NCI-H524 (cell line): ENCODE measurements around the gene BICC1.

Source experiments
- DNase-seq, 2 experiments: peaks; one replicate each; lab custom pipeline; 2025; lab: John Stamatoyannopoulos, UW

BICC1 gene, protein sequence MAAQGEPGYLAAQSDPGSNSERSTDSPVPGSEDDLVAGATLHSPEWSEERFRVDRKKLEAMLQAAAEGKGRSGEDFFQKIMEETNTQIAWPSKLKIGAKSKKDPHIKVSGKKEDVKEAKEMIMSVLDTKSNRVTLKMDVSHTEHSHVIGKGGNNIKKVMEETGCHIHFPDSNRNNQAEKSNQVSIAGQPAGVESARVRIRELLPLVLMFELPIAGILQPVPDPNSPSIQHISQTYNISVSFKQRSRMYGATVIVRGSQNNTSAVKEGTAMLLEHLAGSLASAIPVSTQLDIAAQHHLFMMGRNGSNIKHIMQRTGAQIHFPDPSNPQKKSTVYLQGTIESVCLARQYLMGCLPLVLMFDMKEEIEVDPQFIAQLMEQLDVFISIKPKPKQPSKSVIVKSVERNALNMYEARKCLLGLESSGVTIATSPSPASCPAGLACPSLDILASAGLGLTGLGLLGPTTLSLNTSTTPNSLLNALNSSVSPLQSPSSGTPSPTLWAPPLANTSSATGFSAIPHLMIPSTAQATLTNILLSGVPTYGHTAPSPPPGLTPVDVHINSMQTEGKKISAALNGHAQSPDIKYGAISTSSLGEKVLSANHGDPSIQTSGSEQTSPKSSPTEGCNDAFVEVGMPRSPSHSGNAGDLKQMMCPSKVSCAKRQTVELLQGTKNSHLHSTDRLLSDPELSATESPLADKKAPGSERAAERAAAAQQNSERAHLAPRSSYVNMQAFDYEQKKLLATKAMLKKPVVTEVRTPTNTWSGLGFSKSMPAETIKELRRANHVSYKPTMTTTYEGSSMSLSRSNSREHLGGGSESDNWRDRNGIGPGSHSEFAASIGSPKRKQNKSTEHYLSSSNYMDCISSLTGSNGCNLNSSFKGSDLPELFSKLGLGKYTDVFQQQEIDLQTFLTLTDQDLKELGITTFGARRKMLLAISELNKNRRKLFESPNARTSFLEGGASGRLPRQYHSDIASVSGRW

GRCh38 chr10:58512491-58513187 is at the start of gene BICC1:
TSS of gene BICC1 (plus strand) at chr10:58512872. CDS start at chr10:58513144, 272 bp downstream.
- peak; percentile 7 to 48 for DNase-seq

GRCh38 chr10:58464956-58465355 is 47.7 kb upstream of the BICC1 start:
- DNase-seq, result no peak

GRCh38 chr10:58465629-58466028 is 47.0 kb upstream of the BICC1 start:
- no peak for DNase-seq

DNA sequence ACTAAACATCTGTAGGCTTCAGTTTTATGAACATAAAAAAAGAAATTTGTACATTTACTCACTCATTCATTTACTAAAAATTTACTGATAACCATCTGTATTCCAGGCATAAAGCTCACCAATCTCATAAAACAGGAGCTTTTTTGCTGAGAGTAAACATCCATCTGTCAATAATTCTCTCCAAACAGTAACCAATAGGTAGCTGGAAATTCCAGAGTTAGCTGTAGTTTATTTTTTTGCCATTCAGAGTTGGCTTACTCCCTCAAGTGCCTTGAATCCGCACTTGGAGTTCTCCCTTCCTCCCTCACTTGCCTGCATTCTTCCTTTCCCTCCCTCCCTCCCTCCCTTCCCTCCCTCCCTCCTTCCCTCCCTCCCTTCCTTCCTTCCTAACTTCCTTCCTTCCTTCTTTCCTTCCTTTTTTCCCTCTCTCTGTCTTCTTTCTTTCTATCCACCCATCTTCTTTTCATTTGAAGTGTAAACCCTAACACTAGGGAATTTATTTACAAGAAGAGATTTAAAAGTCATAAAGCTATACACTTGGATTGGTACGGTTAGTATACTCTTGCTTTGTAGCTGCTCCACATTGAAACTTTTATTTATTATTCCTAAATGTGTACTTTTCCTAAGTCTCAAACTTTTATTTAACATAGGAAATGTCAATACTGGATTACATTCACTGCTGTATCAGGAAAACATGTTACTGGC is 44.6 kb upstream of the BICC1 start:
- DNase-seq, result no peak

- no peak for DNase-seq
Measured at GRCh38 chr10:58473976-58474375, 38.7 kb upstream of the BICC1 start.

- DNase-seq, result no peak
Measured at GRCh38 chr10:58475322-58476277, 37.1 kb upstream of the BICC1 start.

GRCh38 chr10:58477122-58477521 is 35.5 kb upstream of the BICC1 start:
- no peak for DNase-seq

DNA sequence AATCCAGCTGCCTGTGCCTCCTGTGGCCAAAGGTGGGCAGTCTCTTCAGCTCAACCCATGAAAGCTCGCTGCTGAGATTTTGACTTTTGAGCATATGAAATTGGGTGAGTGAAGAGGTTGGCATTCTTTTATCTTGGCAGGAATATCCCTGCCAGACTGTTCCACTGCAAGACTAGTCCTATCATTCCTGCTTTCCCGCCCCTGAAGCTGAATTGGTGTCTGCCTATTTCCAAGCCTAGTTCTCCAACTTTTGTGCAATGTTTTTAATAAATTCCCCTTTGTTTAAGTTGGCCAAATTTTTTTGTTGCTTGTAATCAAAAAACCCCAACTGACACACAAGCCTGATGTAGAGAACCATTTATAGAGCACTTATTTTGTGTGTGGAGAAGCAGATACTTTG is 34.8 kb upstream of the BICC1 start:
- DNase-seq, result no peak

- DNase-seq, result no peak
Measured at GRCh38 chr10:58479045-58479444, 33.6 kb upstream of the BICC1 start.

DNA sequence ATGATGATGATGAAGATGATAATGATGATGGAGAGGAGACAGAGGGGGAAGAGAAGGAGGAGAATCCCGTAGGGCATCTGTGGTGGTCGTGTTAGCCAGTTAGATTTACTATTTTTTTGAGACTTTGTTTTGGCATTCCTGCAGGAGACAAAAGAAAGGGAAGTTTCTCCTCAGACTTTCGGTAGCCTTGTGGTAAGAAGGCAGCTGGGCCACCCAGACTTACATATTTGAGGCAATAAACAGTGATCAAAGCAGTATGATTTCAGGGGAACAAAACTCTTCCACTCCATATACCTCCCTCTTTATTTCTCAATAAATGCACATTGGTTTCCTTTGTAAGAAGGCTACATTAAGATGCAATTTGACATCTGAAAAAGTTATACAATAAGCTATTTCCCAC is 32.4 kb upstream of the BICC1 start:
- DNase-seq, result no peak

DNA sequence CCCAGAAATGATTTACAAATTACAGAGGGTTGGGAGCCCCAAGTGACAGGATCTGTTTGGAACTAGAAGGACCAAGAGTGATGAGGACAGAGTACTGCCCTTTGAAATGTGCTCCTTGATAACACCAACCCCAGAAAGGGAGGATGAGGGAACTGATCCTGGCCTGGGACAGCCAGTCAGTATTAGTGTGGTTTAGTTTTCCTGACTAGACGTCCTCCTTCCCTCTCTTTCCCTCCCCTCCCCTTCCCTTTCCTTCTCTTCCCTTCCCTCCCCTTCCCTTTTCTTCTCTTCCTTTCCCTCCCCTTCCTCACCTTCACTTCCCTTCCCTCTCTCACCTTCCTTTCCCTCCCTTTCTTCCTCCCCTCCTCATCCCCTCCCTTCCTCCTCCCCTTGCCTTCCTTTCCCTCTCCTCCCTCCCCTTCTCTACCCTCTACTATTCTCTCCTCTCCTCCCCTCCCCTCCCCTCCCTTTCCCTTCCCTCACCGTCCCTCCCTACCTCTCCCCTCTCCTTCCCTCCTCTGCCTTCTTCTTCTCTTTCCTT is 31.0 kb upstream of the BICC1 start:
- DNase-seq, result no peak

- DNase-seq, result no peak
Measured at GRCh38 chr10:58486821-58487220, 25.9 kb upstream of the BICC1 start.

DNA sequence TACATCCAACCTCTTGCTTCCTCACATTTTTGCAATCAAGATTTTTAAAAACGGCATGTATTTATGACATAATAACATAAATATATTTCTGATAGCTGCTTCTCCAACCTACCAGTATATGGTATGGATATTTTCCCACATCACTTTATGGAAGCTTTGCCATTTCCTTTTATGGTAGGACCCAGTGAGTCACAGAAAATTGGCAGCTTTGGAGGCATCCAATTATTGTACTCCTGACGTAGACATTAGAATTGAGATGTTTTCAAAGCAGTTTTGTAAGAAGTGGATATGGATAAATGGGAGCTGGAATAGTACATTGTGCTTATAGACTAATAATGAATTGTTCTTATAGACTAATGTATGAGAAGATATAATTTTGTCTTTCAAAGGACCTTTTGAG is 23.8 kb upstream of the BICC1 start:
- no peak for DNase-seq

GRCh38 chr10:58502956-58503355 is 9.7 kb upstream of the BICC1 start:
- no peak for DNase-seq

- no peak for DNase-seq
Measured at GRCh38 chr10:58508316-58508715, 4.4 kb upstream of the BICC1 start.

DNA sequence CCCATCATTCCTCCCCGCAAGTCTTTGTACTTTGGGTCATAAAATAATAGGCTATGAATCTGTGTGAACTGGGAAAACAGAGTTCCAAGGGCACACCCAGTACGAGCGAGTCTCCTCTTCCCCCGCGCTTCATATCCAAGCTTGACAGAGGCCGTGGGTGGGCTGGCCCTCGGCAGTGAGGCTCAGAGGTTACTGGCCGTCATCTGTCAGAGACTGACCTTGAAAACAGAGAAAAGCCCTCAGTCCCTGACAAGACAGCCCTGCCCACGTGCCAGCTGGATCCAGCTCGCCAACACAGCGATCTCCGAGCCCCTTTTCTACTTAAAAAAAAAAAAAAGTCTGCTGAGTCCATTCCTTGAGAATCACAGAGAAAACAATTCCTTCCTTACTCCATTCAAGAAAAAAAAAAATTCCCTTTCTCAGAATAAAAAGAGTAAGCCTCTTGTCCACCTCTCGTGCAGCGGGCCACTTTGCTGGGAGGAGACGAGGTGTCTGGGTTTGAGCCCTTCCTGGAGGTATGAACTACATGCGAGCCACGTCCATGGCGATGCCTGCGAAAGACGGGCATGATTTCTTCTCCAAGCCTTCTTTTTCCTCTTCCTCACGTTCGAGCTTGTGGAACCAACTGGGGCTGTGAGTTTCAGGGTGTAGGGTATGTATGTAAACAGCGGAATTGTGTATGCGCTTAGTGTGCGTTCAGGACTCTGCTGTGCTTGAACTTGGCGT is 744 bp upstream of the BICC1 start:
- no peak for DNase-seq

DNA sequence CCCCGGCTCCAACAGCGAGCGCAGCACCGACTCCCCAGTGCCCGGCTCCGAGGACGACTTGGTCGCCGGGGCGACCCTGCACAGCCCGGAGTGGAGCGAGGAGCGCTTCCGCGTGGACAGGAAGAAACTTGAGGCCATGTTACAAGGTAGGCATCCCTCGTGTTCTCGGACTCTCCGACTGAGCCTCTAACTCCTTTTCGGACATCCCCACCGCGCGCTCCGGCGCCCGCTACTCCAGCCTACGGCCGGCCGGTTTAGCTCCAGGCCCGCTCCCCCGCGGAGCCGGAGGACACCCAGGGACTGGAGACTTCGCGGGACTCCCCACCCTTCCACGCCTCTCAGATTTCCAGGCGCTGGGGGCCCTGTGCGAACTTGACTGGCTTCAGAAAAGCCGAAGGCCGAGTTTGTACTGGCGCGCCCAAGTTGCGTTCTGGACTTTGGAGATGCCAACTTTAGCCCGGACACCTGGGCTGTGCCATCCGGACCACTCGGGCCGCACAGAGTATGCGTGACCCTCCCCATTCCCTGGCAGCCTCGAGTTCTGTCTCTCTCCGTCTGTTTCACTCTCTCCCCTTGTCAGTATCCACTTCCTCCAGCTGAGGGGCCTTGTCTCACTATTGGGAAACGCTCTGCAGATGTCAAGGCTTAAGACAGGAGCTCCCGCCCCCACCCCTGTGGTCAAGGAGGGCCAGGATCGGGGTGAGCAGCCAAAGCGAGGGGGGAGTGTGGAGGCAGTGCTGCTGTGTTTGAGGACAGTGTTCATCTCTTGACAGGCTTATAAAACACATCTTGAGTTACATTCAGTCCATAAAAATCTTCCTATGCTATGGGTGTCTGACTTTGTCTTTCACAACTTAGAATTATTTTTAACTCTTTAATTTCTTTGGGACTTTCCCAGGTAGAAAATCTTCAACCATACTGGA is 777 bp downstream of the BICC1 start:
- DNase-seq, result peak; percentile 5 to 52

DNA sequence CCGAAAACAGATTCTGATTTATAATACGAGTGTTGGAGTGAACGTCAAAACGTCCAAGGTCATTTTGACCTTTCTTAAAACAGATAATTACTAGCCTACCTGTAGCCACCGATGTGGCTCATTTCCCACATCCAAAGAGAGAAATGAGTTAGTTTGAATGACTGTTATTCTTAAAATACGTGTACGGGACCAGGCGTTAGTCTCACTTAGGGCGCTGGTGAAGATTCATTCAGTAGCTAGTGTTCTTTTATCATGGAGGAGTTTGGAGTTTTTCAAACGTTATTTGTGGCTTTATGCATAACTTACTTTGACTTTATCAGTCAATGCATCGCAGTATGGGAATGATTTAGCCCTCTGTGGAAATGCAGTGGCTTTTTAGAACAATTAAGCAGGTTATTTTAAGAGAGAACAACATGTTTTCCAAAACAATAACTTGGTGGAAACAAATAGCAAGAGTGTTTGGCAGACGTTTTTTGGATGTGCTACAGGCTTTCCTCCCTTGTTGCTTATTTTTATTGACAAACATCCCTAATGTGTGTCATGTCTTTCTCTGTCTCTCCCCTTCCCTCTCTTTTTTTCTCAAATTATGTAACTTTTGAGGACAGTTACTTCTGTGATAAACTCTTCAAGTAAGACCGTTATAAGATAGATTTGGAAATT is 1.6 kb downstream of the BICC1 start:
- DNase-seq, result no peak
